Spleen (tissue), 11 donors: ENCODE data around the gene NUTM2F. TPM values are rescaled to one million over a fixed set of nuclear protein-coding genes. Genes with fewer than 3 reads are reported as not detected.
"Not testable (repeated sequence)": the region's sequence is repeated elsewhere in the genome, so short reads cannot be mapped to it uniquely, and the experiment has no call there.

Experiments
- DNase-seq: peaks from one replicate; pipeline ENCODE4 v3.0.0-alpha.2; 2020
- H3K27ac ChIP-seq, 8 donors: fragments of 200-600 bp; sonication (generic) in 7 of 8; 1 replicate in 4 of 8; 2 replicates in 4 of 8; pipeline versions ENCODE4 v1.5.0 to v1.8.0; 2016 to 2021; ENCODE audit warnings: inconsistent platforms in 4 of 8, mild to moderate bottlenecking in 4 of 8, moderate library complexity in 1 of 8
- H3K27me3 ChIP-seq, 7 donors: fragments of 200-600 bp; sonication (generic) in 6 of 7; replicated peaks in 1 of 7; 1 replicate in 4 of 7; 2 replicates in 3 of 7; pipeline versions ENCODE4 v1.5.0 to v1.8.0; 2016 to 2021; ENCODE audit warnings: inconsistent platforms in 3 of 7, mild to moderate bottlenecking in 1 of 7
- H3K36me3 ChIP-seq, 6 donors: fragments of 200-600 bp; sonication (generic) in 5 of 6; 1 replicate in 4 of 6; 2 replicates in 2 of 6; pipeline versions ENCODE4 v1.5.0 to v1.8.0; 2016 to 2021; ENCODE audit warnings: inconsistent platforms in 2 of 6
- H3K4me1 ChIP-seq, 6 donors: fragments of 200-600 bp; sonication (generic) in 5 of 6; 1 replicate in 3 of 6; 2 replicates in 3 of 6; pipeline versions ENCODE4 v1.5.0 to v1.8.0; 2016 to 2021; ENCODE audit warnings: inconsistent platforms in 3 of 6
- H3K4me3 ChIP-seq, 8 donors: fragments of 200-600 bp; sonication (generic) in 7 of 8; 1 replicate in 4 of 8; 2 replicates in 4 of 8; pipeline versions ENCODE4 v1.5.0 to v1.8.0; 2016 to 2021; ENCODE audit warnings: inconsistent platforms in 4 of 8, mild to moderate bottlenecking in 4 of 8, moderate library complexity in 2 of 8
- H3K9me3 ChIP-seq, 8 donors: fragments of 200-600 bp; sonication (generic) in 7 of 8; 1 replicate in 4 of 8; 2 replicates in 4 of 8; pipeline versions ENCODE4 v1.5.0 to v1.8.0; 2016 to 2021; ENCODE audit warnings: inconsistent platforms in 4 of 8
- POLR2A ChIP-seq, 3 donors: fragments of 450-650 bp; IDR thresholded peaks; one replicate each; pipeline ENCODE4 v1.5.1; 2017; ENCODE audit warnings: antibody characterized with exemption in 3 of 3, mild to moderate bottlenecking in 1 of 3
- POLR2AphosphoS5 ChIP-seq, 3 donors: sonication (generic); formaldehyde crosslinking; IDR thresholded peaks; one replicate each; pipeline ENCODE4 v1.5.1; 2017; ENCODE audit warnings: antibody characterized with exemption in 3 of 3
- WGBS, 5 donors: extraction: QIAGEN DNeasy Blood & Tissue Kit in 3 of 5; methylation state at CpG; one replicate each; pipeline versions ENCODE4 v1.1.5 to v1.1.7; 2013 to 2018; 5-methylcytosine and 5-hydroxymethylcytosine counted together
- intact Hi-C: fragments of 100-400 bp; cut with DNase I; formaldehyde crosslinking; loops from one replicate; pipeline ENCODE4 v1.15.0; 2023; ENCODE audit warnings: low total_unique reads
- polyA plus RNA-seq, 3 donors: library from polyadenylated mRNA; stranded (reverse); fragments of 200-250 nt; gene quantifications; one replicate each; pipeline ENCODE4 v1.2.1, GENCODE V29; 2013
- total RNA-seq, 7 donors: library from RNA; depleted of rRNA in 3 of 7; stranded (reverse); fragments of >200 nt in 3 of 7; fragmentation: NEBNext Ultra II Directional in 4 of 7; extraction: Animal tissue kit (Norgen Biotek cat#: 25700) in 4 of 7; gene quantifications; one replicate each; pipeline versions ENCODE4 v1.1.0 to v1.2.1, GENCODE V29; 2016 to 2021
- TF ChIP-seq, protein P1 (sequence below), 11 experiments: fragments of 200-600 bp in 7 of 11; fragments of 450-650 bp in 4 of 11; sonication (generic) in 4 of 11; IDR thresholded peaks in 8 of 11; conservative IDR thresholded peaks in 3 of 11; 1 replicate in 7 of 11; 2 replicates in 4 of 11; pipeline versions ENCODE4 v1.4.0 to v1.8.0; 2016 to 2021; ENCODE audit warnings: antibody characterized with exemption in 11 of 11, inconsistent platforms in 4 of 11, mild to moderate bottlenecking in 1 of 11
- donor health status: healthy with polysubstance abuse.
- donor health status: DM: no; HTN: no; CAD: no; lungs with moderate emphysema.
- donor health status: DM: no; HTN: no; CAD: no.
- donor health status: Bipolar disorder and iron deficiency.
- donor health status: healthy.
- donor health status: DM: no; HTN: no; CAD: no.
- donor health status: DM: yes; HTN: yes; CAD: no.

The NUTM2F gene
- total and polyA plus RNA-seq, 10 donors: not detected

- intact Hi-C loops, H3K4me3 ChIP-seq, H3K27ac ChIP-seq, H3K9me3 ChIP-seq, DNase-seq, H3K4me1 ChIP-seq, H3K36me3 ChIP-seq, H3K27me3 ChIP-seq: not testable (repeated sequence)
- WGBS, 5 donors: 92 to 97% (median 97%) methylated on average over 4 to 7 of the region's 15 CpGs; no CpG with 5 or more reads in 2 of the 5 donors
Observed at GRCh38 chr9:94315034-94315984, 13.1 kb downstream of the NUTM2F start.

- Histone ChIP-seq H3K4me1 (no peaks in the 10 kb centered on the region), H3K27me3 (no peaks in the 10 kb centered on the region), H3K27ac (no peak overlapping the region), H3K36me3 (peaks cover 0 to 28% (median 7%) of the 10 kb centered on the region in 6 donors), H3K9me3 (no peaks in the 10 kb centered on the region), H3K4me3 (no peak overlapping the region)
- intact Hi-C loops: no loop called here
- TF ChIP-seq POLR2A (IDR thresholded peaks at IDR 0.05) (no peak), POLR2AphosphoS5 (IDR thresholded peaks at IDR 0.05) (no peak)
- TF ChIP-seq, protein P1, sequence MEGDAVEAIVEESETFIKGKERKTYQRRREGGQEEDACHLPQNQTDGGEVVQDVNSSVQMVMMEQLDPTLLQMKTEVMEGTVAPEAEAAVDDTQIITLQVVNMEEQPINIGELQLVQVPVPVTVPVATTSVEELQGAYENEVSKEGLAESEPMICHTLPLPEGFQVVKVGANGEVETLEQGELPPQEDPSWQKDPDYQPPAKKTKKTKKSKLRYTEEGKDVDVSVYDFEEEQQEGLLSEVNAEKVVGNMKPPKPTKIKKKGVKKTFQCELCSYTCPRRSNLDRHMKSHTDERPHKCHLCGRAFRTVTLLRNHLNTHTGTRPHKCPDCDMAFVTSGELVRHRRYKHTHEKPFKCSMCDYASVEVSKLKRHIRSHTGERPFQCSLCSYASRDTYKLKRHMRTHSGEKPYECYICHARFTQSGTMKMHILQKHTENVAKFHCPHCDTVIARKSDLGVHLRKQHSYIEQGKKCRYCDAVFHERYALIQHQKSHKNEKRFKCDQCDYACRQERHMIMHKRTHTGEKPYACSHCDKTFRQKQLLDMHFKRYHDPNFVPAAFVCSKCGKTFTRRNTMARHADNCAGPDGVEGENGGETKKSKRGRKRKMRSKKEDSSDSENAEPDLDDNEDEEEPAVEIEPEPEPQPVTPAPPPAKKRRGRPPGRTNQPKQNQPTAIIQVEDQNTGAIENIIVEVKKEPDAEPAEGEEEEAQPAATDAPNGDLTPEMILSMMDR (IDR thresholded peaks at IDR 0.05 in 8 of 11, conservative IDR thresholded peaks at IDR 0.05 in 3 of 11): no peak
- DNase-seq: no peak
Observed at GRCh38 chr9:94303321-94303720, 25.1 kb downstream of the NUTM2F start.

- intact Hi-C loops: no loop called here
- Histone ChIP-seq H3K4me3 (no peak overlapping the region), H3K9me3 (no peaks in the 10 kb centered on the region), H3K27ac (no peak overlapping the region), H3K36me3 (peaks cover 0 to 37% (median 7%) of the 10 kb centered on the region in 6 donors), H3K4me1 (no peaks in the 10 kb centered on the region), H3K27me3 (no peaks in the 10 kb centered on the region)
- TF ChIP-seq, protein P1 (IDR thresholded peaks at IDR 0.05 in 8 of 11, conservative IDR thresholded peaks at IDR 0.05 in 3 of 11): no peak
- TF ChIP-seq POLR2AphosphoS5 (IDR thresholded peaks at IDR 0.05) (no peak), POLR2A (IDR thresholded peaks at IDR 0.05) (no peak)
- DNase-seq: no peak
- 95 to 98% (median 97%) methylated on average over 4 of the region's 4 CpGs for WGBS, 5 donors
Observed at GRCh38 chr9:94302426-94302825, 26.0 kb downstream of the NUTM2F start.

- Histone ChIP-seq H3K27ac (no peak overlapping the region), H3K4me3 (no peak overlapping the region), H3K9me3 (no peaks in the 10 kb centered on the region), H3K36me3 (peaks cover 0 to 46% (median 7%) of the 10 kb centered on the region in 6 donors), H3K4me1 (no peaks in the 10 kb centered on the region), H3K27me3 (no peaks in the 10 kb centered on the region)
- TF ChIP-seq POLR2AphosphoS5 (IDR thresholded peaks at IDR 0.05) (no peak), POLR2A (IDR thresholded peaks at IDR 0.05) (no peak)
- TF ChIP-seq, protein P1 (IDR thresholded peaks at IDR 0.05 in 8 of 11, conservative IDR thresholded peaks at IDR 0.05 in 3 of 11): no peak
- DNase-seq: no peak
- intact Hi-C loops: no loop called here
- WGBS, 5 donors: 86 to 94% (median 89%) methylated on average over 5 of the region's 5 CpGs
Observed at GRCh38 chr9:94301583-94301982, 26.9 kb downstream of the NUTM2F start.
